Right renal cortex interstitium (tissue), 3 donors: ENCODE results near the gene VOPP1. TPM values are rescaled to one million over a fixed set of nuclear protein-coding genes. Genes with fewer than 3 reads are reported as not detected.
"Not testable (repeated sequence)": the region's sequence is repeated elsewhere in the genome, so short reads cannot be mapped to it uniquely, and the experiment has no call there.

Source experiments
- DNase-seq, 3 donors: peaks; one replicate each; pipeline ENCODE4 v3.0.0-alpha.2; 2013; ENCODE audit warnings: low read depth in 3 of 3, low spot score in 2 of 3
- polyA plus RNA-seq, 3 donors: library from polyadenylated mRNA; unstranded; fragments of 120-200 nt; gene quantifications; one replicate each; pipeline ENCODE4 v1.2.1, GENCODE V29; 2013; ENCODE audit not compliant: insufficient read length in 3 of 3

Gene VOPP1
- polyA plus RNA-seq, 3 donors: 60.0 to 64.8 (median 63.3) TPM

DNA sequence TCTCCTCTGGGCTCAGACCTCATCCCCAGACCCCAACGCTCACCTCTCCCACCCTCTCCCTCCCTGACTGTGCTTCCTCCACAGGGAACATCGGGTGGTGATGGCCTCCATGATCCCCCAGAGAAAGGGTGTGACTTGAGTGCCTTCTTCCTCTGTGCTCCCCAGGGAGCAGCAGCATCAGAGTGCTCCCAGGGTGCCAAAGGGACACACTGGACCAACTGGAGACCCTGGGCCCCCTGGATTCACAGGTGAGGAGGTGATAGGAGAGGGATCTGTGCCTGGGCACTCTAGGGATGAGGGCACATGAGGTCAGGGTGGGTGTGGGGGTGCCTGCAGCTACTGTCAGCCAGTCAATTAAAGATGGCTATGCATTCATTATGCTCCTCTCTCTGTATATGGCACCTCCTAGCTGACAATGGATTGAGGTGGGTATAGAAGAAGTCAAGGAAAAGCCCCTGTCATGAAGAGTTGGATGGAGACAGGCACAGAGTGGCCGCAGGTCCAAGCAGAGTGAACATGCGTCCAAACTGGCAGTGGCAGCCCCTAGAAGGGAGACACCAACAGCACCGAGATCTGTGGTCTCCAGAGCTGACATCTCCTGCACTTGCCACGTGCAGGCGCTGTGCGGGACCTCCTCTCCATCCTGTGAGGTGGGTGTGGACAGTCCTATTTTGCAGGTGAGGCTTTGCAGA is 15.5 kb upstream of the VOPP1 start:
- DNase-seq: no peak

DNA sequence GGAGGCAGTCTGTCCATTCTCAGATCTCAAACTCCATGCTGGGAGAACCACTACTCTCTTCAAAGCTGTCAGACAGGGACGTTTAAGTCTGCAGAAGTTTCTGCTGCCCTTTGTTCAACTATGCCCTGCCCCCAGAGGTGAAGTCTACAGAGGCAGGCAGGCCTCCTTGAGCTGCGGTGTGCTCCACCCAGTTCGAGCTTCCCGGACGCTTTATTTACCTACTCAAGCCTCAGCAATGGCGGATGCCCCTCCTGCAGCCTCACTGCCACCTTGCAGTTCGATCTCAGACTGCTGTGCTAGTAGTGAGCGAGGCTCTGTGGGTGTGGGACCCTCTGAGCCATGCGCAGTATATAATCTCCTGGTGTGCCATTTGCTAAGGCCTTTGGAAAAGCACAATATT is 10.4 kb upstream of the VOPP1 start:
- DNase-seq: not testable (repeated sequence)

DNA sequence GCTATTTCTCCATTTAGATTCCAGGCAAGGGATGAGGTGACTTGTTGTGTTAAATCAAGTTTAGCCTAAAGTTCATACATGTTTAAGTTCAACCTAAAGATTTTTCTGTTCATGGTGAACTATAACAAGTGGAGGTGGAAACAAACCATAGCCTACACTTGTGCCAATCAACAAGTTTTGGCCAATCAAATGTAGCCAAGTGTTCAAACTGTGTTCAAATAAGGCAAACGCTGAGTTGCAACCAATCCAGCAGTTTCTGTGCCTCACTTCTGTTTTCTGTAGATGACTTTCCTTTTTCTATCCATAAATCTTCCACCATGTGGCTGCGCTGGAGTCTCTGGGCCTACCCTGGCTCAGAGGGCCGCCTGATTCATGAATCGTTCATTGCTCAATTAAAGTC is 4.5 kb upstream of the VOPP1 start:
- no peak for DNase-seq

DNA sequence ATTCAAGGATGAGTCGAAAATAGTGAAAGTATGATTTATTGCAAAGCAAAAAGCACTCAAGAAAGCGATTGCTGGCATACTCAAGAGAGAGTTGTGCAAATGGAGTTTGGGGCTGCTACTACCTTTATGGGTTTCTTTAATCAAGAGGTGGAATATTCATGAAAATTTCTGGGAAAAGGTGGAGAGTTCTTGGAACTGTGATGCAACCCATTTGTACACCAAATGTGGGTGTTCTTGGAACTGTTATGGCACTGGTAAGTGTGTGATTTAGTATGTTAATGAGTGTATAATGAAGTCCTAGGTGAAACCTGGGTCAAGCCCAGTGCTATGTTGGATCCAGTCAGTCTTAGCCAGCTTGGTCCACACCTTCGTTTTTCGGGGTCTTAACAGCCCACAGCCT is 3.4 kb upstream of the VOPP1 start:
- DNase-seq: no peak

DNA sequence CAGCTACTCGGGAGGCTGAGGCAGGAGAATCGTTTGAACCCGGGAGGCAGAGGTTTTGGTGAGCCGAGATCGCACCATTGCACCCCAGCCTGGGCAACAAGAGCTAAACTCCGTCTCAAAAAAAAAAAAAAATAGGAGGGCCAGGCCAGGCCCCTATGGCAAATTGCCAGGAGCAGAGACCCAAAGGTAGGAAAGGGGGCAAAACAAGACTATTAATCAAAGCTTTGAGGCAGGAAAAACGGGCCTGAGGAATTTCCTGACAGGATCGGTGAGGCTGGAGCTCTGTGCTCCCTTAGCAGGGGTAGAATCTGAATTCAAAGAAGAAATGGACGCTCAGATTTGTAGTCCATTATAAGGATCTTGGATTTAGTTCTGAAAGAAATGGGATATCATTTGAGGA is 2.8 kb upstream of the VOPP1 start:
- DNase-seq: no peak

DNA sequence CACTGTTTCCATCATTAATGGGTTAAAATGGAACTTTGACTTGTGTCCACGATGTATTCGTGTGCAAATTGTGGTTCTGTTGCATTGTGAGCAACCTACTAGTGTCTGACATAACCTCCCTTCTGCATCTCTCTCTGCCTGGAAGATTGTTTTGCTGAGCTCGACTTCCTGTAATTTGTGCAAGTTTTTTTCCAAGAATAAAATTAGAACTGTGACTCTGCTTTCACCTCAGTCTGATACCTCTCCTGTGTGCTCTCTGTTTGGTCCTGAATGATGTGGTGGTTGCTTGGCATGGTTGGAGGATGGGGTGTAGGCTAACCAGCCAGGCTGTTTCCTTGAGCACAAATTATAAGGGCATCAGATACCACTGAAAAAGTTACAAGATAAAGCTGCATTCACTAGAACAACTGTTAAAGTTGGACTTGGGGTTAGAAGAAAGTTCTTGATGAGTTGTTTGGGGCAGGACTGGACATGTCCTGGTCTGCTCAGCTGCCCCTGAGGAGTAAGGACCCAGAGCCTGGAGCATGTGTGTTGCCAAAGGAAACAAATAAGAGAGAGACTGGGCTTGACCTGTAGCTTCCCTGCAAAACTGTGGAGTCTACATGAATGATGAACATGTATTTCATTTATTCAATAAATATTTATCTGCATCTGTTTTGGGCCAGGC is 1.9 kb upstream of the VOPP1 start:
- DNase-seq: no peak

DNA sequence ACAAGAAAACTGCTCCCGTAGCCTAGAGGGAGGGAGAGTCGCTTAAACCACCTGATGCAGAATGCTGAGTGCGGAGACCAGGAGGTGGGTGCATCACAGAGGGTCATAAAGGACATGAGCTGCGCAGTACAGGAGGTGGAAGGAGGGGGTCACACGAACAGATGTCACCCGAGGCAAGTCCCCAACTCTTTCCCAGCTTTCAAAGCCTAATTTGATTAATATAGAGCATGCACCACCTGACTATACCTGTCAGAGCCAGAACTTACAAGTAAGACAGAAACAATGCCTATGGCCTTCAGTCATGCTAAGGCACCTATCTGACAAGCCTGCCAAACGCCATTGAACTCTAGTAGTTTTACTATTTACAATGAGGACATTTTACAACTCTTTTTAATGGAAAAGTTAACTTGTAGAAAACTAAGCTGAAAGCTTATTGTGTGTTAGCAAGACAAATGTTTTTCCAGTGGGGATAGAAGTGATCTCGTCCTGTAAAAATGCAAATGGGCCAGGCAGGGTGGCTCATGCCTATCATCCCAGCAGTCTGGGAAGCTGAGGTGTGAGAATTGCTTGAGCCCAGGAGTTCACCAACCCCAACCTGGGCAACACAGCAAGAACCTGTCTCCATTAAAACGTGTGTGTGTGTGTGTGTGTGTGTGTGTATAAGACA is 1.1 kb upstream of the VOPP1 start:
- DNase-seq: no peak

DNA sequence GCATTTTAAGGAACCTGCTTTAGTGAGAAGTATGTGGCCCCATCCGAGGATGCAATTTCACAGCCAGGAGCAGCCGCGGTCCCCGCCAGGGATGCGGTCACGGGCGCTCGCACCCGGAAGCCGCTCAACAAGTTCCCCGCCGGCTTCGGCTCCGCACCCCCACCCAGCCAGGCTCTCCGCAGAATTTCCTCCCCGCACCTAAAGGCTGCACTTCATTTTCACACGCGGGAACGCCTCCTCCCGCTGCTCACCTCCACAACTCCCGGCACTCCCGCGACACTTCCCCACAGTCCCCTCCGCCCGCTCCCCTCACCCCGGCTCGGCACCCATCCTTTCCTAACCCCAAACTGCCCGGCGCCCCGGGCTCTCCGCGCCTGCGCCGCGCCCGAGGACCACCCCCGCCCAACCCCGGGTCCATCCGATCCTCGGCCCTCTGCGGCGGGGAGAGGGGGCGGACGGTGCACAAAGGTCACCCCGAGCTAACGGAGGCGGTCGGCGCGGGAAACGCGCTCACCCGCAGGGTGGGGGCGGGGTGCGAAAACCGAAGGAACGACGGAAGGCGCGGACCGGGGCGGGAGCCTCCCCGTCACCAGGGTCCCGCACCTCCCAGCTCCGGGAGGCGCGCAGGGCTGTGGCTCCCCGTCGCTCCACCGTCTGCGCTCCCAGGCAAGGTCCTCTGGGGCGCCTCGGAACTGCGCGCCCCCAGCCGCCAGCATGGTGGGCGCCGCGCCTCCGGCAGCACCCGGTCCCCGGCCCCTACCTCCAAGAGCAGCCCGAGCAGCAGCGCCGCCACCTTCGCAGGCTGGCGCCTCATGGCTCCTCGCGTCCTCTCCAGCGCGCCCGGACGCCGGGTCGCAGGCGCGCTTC is 558 bp downstream of the VOPP1 start:
- no peak for DNase-seq

DNA sequence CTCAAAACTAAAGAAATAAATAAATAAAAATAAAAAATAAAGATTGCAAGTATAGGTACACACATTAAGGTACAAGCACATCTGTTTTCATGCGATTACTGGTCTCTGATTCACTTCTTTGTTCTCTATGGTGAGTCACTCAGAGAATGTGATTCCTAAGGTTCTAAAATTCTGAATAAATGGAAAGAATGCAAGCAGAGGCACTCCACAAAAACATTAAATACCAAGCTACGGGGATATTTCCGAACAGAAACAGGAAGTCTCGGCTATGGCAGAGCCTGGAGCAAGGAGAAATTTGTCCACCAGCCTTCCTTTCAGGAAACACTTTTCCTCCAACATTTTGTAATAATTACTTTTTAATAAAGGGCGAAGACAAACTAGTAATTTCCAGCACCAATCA is 1.4 kb downstream of the VOPP1 start:
- no peak for DNase-seq

DNA sequence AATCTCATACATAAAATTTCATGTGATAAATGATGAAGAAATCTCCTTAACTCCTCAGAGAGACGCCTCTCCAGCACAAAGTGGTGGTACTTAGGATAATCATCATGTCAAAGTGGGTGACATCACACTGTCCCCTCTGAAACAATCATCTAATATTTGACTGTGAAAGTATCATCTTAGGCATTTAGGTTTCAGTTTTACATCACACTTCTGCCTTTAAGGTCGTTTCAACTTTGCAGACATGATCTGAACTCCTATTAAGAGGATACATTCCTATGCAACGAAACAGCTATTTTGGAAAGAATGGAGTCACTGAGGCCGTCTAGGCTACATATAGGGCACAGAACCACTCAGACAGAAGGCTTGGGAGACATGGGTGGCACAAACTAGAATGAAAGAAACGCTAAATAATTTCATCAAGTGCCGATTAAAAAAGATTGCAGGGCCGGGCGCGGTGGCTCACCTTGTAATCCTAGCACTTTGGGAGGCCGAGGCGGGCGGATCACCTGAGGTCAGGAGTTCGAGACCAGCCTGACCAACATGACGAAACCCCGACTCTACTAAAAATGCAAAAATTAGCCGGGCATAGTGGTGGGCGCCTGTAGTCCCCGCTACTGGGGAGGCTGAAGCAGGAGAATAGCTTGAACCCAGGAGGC is 2.0 kb downstream of the VOPP1 start:
- no peak for DNase-seq

DNA sequence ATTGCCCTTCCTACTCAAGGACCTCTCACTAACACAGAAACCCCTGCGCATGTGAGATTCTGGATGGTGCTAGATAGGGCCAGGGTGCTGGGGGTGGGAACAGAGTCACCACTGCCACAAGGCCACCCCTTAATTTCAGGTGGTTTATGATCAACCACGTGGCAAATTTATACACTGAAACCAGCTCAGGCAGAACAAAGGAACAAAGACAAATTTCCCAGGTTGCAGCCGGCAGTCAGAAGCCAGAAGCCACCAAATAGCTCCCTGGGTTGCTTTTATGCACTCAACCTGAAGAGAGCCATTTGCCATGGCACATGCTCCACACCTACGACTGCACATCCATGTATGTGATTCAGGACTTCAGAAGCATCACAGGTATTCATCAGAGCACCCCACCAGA is 2.5 kb downstream of the VOPP1 start:
- DNase-seq: no peak

DNA sequence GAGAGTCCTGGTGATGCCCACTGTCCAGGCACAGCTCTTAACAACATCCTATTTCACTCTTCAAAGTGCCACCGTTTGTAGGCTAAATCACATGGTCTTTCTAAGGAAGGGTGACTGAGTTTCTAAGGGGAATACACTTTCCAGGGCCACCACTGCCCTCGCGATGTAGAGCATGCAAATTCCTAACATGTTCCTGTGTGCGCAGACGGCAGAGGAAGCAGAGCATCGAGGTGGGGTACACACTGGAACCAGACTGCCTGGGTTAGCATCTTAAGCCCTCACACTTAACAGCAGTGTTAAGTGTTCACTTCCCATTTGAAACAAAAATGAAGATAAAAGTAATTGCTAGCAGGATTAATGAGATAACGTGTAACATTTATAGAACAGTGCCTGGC is 3.0 kb downstream of the VOPP1 start:
- DNase-seq: no peak

DNA sequence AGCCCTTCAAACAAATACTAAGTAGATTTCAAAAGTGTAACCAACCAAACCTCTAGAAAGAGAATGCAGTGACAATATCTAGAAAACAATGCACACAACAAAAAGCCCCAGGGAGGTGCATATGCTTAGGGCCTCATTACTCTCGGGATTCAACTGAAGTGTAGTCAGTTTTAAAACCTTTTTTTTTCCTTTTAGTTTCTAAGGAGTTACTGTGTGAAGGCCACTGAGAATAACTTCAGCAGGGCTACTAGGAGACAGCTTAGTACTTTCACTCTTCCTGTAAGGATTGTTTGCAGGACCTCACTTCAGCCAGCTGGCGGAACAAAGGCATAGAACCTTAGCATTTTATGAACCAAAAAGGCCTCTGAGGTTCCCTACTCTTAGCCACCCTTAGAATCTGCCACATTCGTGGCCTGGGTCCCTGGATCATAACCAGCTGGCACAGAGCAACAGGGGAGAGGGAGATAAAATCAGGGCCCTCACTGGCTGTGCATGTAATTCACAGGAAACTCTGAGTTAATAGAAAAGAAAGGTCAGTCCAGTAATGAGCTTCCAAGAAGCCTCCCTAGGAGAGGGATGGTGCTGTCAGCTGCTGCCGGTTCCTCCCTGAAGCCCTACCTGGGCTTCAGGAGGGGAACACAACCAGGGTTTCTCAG is 3.6 kb downstream of the VOPP1 start:
- DNase-seq: no peak

DNA sequence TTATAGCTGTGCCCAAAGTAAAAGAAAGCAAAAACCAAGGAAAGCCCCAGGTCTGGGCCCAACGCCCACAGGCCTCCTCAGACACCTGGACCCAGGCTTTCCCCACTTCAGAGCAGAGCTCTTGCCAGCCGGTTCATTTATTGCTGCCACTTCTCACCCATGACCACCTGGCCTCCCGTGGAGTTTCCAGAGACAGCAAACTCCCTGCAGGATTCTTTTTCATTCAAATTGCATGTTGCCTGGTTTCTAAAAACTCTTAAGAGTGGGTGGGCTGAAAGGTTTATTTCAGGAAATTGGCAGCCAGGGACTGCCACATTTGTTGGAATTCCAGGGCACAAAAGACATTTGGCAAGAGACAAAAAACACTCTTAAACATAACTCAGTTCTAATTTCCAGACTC is 4.7 kb downstream of the VOPP1 start:
- DNase-seq: no peak

DNA sequence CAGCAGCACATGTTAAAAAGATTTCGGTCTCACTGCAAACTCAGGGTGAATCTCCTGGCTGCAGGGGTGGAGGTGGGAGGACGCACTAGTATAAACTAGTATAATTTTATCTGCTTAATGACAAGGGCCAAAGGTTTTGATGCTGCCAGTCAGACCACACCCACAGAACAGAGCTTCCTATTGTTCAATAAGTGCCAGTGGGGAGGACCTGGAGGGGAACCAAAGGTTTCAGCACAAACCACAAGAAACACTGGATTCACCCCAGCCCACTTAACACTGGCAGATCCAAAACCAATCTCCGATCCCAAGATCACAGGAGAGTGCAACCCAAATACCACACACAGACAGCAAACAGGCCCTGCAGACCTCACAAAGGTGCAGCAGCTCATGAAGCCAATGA is 6.6 kb downstream of the VOPP1 start:
- no peak for DNase-seq

DNA sequence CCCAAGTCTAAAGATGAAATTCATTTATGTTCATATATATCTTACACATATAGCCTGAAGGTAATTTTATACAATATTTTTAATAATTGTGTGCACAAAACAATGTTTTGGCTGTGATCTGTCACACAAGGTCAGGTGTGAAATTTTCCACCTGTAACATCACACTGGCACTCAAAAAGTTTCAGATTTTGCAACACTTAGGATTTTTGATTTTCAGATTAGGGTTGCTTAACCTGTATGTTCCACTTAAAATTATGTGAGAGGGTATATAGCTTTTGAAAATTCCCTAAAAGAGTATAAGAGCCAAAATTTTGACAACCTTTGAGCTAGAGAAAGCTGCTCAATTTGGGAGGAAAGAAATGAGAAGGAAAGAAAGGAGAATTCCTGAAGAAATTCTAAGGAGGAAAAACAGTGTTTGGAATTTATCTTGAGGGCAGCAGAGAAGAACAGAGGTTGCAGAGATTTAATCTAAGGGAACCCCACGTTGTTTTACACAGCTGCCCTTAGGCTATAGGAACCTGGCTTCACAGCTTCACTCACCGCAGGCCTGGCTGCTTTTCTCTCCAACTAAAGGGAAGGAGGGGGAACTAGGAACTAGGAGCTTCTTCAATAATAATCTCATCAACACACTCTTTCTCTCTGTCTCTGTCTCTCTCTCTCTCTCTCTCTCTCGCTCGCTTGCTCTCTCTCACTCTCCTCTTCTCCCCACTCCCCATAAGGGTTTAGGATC is 8.5 kb downstream of the VOPP1 start:
- DNase-seq: no peak

DNA sequence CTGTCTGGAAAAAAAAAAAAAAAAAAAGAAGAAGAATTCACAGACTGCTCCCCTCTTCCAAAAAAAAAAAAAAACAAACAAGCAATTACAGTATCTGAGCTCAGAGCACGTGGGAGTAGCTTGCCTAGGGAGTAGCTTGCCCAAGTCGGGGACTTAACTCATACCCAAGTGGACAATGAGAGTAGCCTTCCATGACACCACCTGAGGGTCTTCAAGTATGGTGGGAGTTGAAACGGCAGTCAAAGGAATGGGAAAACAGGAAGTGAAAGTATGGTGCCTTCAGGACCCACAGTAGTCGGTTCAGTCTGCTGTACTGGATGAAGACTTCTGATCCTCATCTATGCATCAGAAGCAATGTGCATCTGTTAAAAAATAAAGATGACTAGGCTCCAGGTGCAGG is 10.6 kb downstream of the VOPP1 start:
- DNase-seq: no peak

DNA sequence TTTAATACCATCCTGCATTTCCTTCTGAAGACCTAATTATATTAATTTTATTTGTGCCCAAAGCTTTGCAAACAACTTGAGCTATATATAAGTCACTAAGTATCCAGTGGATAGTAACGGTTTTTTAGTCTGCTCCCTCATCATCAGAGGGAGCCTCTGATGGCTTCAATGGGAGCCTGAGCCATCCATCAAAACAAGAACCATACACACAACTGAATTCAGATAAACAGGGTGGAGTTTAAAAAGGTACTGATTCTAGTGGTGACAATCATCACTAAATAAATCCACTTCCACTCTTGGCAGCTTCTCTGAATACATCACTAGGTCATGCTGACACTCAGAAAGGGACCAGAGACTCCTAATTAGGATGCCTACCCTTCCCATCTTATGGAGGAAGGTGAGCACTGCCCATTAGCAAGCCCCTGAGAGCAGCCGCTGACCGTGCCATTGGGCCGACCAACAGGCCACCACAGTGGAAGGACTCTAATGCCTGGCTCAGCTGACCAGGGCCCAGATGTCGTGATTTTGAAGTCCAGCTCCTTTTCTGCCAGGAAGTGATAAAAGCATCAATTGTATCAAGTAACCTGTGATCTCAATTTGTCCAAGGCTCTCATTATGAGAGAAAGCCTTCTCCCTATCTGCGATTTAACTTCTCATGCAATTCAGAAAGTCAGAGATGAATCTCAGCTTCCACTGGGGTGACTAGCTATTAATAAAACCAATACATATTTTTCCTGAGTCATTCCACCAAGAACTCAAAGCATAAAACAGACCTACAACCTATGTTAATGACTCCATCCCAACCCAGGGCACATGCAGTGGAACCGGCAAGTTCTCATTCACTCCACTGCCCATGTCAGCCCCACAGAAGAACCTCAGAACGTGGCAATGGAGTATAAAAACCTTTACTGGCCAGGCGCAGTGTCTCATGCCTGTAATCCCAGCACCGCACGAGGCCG is 13.1 kb downstream of the VOPP1 start:
- no peak for DNase-seq
